ENCODE measurements around the gene CREG1. TPM values are rescaled to one million over a fixed set of nuclear protein-coding genes. Genes with fewer than 3 reads are reported as not detected.
"Not testable (repeated sequence)": the region's sequence is repeated elsewhere in the genome, so short reads cannot be mapped to it uniquely, and the experiment has no call there.

Gene CREG1
- polyA plus RNA-seq, 4 donors: 27.3 to 218 (median 59.3) TPM

GRCh38 chr1:167555971-167556714 lies 2.6 kb upstream of the CREG1 start:
- Histone ChIP-seq H3K27me3 (ENCODE audit: control insufficient read depth in 3 of 3, insufficient read depth in 3 of 3, low read length in 3 of 3) (no peaks in the 10 kb centered on the region), H3K27ac (ENCODE audit: low read depth in 1 of 3, low read length in 2 of 3) (peak overlapping the region in 1 of 3 donors; percentile 67), H3K36me3 (ENCODE audit: control insufficient read depth in 3 of 3, insufficient read depth in 2 of 3, low read depth in 1 of 3, low read length in 3 of 3) (no peaks in the 10 kb centered on the region), H3K4me3 (ENCODE audit: low read depth in 1 of 3, low read length in 3 of 3) (no peak overlapping the region), H3K4me1 (ENCODE audit: control insufficient read depth in 3 of 3, insufficient read depth in 2 of 3, low read depth in 1 of 3, low read length in 2 of 3) (peaks cover 3 to 20% (median 4%) of the 10 kb centered on the region in 3 donors), H3K9me3 (ENCODE audit: control insufficient read depth in 2 of 2, insufficient read depth in 1 of 2, low read depth in 1 of 2, low read length in 1 of 2) (no peaks in the 10 kb centered on the region)
- 4 to 13% (median 4%) methylated on average over 5 of the region's 5 CpGs for whole genome bisulfite sequencing, 3 donors
- no peak for FAIRE-seq
- DNase-seq: peak; percentile 79 to 87

DNA sequence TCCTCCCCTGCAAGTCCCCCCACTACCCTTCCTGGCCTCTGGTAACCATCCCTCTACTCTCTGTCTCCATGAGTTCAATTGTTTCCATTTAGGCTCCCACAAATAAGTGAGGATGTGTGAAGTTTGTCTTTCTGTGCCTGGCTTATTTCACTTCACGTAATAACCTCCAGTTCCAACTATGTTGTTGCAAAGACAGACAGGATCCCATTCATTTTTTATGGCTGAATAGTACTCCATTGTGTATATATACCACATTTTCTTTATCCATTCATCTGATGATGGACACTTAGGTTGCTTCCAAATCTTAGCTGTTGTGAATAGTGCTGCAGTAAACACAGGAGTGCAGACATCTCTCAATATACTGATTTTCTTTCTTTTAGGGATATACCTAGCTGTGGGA lies 1.5 kb upstream of the CREG1 start:
- not testable (repeated sequence) for FAIRE-seq; H3K27ac ChIP-seq (ENCODE audit: low read depth in 1 of 3, low read length in 2 of 3); H3K4me3 ChIP-seq (ENCODE audit: low read depth in 1 of 3, low read length in 3 of 3); H3K36me3 ChIP-seq (ENCODE audit: control insufficient read depth in 3 of 3, insufficient read depth in 2 of 3, low read depth in 1 of 3, low read length in 3 of 3); DNase-seq; H3K9me3 ChIP-seq (ENCODE audit: control insufficient read depth in 2 of 2, insufficient read depth in 1 of 2, low read depth in 1 of 2, low read length in 1 of 2); H3K27me3 ChIP-seq (ENCODE audit: control insufficient read depth in 3 of 3, insufficient read depth in 3 of 3, low read length in 3 of 3)
- H3K4me1 ChIP-seq (ENCODE audit: control insufficient read depth in 3 of 3, insufficient read depth in 2 of 3, low read depth in 1 of 3, low read length in 2 of 3): peaks cover 3 to 20% (median 4%) of the 10 kb centered on the region in 3 donors
- WGBS, 3 donors: 93 to 97% (median 95%) methylated on average over 1 of the region's 1 CpG

DNA sequence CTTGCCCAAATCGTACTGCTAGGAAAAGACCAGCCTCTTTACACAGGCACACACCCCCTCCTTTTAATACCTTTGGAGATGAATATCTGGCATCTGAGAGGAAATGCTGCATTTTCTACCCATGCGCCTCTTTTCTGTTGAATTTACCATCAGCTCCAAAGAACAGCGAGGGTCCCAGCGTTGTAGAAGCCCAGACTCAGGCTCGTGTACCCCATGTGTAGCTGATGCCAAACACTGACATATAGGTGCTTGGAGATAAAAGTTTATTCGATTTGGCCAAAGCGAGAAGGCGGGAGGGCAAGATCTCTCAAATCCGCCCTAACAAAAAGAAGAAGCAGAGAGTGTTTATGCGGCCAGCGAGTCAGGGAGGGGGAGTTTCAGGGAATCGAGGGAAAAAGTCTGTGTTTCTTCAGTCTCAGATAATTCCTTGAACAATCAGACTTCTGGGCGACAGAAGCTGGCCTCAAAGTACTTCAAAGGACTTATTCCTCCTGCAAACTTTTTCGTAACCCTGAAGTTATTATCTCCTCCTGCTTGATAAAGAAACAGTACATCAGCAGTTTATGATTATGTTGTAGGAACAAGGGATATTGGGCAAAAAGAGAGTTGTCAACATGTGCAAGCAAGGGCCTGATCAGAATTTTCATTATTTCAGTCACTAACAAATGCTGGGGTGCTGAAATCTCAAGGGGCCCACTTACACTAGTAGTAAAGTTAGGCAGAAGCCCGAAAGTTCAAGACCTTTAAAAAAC lies 642 bp upstream of the CREG1 start:
- peaks cover 3 to 20% (median 4%) of the 10 kb centered on the region in 3 donors for H3K4me1 ChIP-seq (ENCODE audit: control insufficient read depth in 3 of 3, insufficient read depth in 2 of 3, low read depth in 1 of 3, low read length in 2 of 3)
- H3K4me3 ChIP-seq (ENCODE audit: low read depth in 1 of 3, low read length in 3 of 3): peak overlapping the region; percentile 60 to 77 (median 72)
- no peaks in the 10 kb centered on the region for H3K36me3 ChIP-seq (ENCODE audit: control insufficient read depth in 3 of 3, insufficient read depth in 2 of 3, low read depth in 1 of 3, low read length in 3 of 3)
- H3K27ac ChIP-seq (ENCODE audit: low read depth in 1 of 3, low read length in 2 of 3): peak overlapping the region in 2 of 3 donors; percentile 66 to 68
- no peaks in the 10 kb centered on the region for H3K9me3 ChIP-seq (ENCODE audit: control insufficient read depth in 2 of 2, insufficient read depth in 1 of 2, low read depth in 1 of 2, low read length in 1 of 2)
- no peak for DNase-seq
- 10 to 15% (median 12%) methylated on average over 15 of the region's 15 CpGs for WGBS, 3 donors
- H3K27me3 ChIP-seq (ENCODE audit: control insufficient read depth in 3 of 3, insufficient read depth in 3 of 3, low read length in 3 of 3): no peaks in the 10 kb centered on the region
- no peak for FAIRE-seq

DNA sequence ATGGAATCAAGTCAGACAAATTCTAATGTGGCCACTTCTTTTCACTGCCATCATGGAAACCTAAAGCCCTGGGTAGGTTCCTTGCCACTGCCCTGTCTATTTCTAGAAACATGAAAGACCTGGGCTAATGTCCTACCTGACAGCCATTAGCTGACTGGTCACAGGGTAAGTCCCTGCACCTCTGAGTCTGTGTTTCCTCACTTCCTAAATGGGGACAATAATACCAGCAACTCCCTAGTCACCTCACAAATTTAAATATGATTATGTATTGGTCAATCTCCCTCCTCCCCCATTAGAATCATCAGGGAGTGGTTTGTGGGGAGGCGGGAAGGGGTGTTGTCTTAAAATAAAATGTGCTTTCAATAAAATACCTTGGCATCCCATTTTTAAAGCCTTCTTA lies 2.2 kb downstream of the CREG1 start:
- peaks cover 3 to 20% (median 4%) of the 10 kb centered on the region in 3 donors for H3K4me1 ChIP-seq (ENCODE audit: control insufficient read depth in 3 of 3, insufficient read depth in 2 of 3, low read depth in 1 of 3, low read length in 2 of 3)
- H3K27me3 ChIP-seq (ENCODE audit: control insufficient read depth in 3 of 3, insufficient read depth in 3 of 3, low read length in 3 of 3): no peaks in the 10 kb centered on the region
- H3K9me3 ChIP-seq (ENCODE audit: control insufficient read depth in 2 of 2, insufficient read depth in 1 of 2, low read depth in 1 of 2, low read length in 1 of 2): no peaks in the 10 kb centered on the region
- 88 to 100% (median 96%) methylated on average over 1 of the region's 1 CpG for WGBS, 3 donors
- DNase-seq (no peak), FAIRE-seq (no peak)
- H3K36me3 ChIP-seq (ENCODE audit: control insufficient read depth in 3 of 3, insufficient read depth in 2 of 3, low read depth in 1 of 3, low read length in 3 of 3): peaks cover 0 to 2% (median 0%) of the 10 kb centered on the region in 3 donors
- H3K4me3 ChIP-seq (ENCODE audit: low read depth in 1 of 3, low read length in 3 of 3): no peak overlapping the region
- no peak overlapping the region for H3K27ac ChIP-seq (ENCODE audit: low read depth in 1 of 3, low read length in 2 of 3)

DNA sequence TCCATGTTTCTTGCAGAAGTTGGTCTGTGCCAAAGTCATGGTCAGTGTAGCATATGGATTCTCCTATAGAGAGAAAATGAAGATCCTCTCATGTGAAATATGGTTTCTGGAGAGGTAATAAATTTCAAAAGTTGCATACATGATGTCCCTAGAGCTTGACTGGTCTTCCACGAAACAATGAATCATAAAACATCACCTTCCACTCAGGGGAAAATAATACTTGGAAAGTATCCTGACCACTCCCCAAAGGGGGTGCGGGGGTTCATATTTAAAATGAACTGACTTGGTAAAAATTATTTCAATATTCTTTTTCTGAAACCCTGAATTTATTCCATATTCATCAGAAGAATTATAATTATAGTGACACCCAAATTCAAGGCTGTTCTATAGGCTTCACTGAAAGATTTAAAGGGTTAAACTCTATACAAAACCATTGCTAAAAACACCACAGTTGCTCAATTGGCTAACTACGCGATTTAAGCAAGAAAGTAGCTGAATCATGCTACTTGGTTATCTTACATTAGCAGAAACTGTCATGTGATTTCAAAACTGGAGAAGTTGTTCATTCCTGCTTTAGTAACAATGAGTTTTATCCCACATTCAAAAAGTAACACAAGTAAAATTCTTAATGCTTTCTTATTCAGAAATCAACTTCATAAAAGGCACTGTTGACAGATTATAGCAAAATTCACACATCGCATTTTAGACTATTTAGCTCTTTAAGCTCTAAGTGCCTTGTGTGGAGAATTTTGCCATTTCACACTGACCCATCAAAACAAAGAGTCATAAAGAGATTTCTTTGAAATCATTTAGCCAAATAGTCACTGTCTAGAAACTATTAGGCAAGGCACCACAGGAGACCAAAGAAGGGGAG lies 5.3 kb downstream of the CREG1 start:
- H3K36me3 ChIP-seq (ENCODE audit: control insufficient read depth in 3 of 3, insufficient read depth in 2 of 3, low read depth in 1 of 3, low read length in 3 of 3): peaks cover 0 to 20% (median 2%) of the 10 kb centered on the region in 3 donors
- no peaks in the 10 kb centered on the region for H3K27me3 ChIP-seq (ENCODE audit: control insufficient read depth in 3 of 3, insufficient read depth in 3 of 3, low read length in 3 of 3)
- H3K4me1 ChIP-seq (ENCODE audit: control insufficient read depth in 3 of 3, insufficient read depth in 2 of 3, low read depth in 1 of 3, low read length in 2 of 3): peaks cover 3 to 11% (median 4%) of the 10 kb centered on the region in 3 donors
- DNase-seq: no peak
- no peaks in the 10 kb centered on the region for H3K9me3 ChIP-seq (ENCODE audit: control insufficient read depth in 2 of 2, insufficient read depth in 1 of 2, low read depth in 1 of 2, low read length in 1 of 2)
- WGBS, 3 donors: 72 to 86% (median 80%) methylated on average over 5 of the region's 5 CpGs
- no peak overlapping the region for H3K4me3 ChIP-seq (ENCODE audit: low read depth in 1 of 3, low read length in 3 of 3)
- peak overlapping the region in 2 of 3 donors; percentile 2 to 68 for H3K27ac ChIP-seq (ENCODE audit: low read depth in 1 of 3, low read length in 2 of 3)
- FAIRE-seq: no peak

GRCh38 chr1:167546935-167547334 lies 6.6 kb downstream of the CREG1 start:
- WGBS, 3 donors: 57 to 85% (median 73%) methylated on average over 1 of the region's 1 CpG
- no peaks in the 10 kb centered on the region for H3K9me3 ChIP-seq (ENCODE audit: control insufficient read depth in 2 of 2, insufficient read depth in 1 of 2, low read depth in 1 of 2, low read length in 1 of 2)
- H3K4me3 ChIP-seq (ENCODE audit: low read depth in 1 of 3, low read length in 3 of 3): no peak overlapping the region
- peaks cover 0 to 27% (median 2%) of the 10 kb centered on the region in 3 donors for H3K36me3 ChIP-seq (ENCODE audit: control insufficient read depth in 3 of 3, insufficient read depth in 2 of 3, low read depth in 1 of 3, low read length in 3 of 3)
- no peaks in the 10 kb centered on the region for H3K27me3 ChIP-seq (ENCODE audit: control insufficient read depth in 3 of 3, insufficient read depth in 3 of 3, low read length in 3 of 3)
- no peak for DNase-seq
- FAIRE-seq: no peak
- no peak overlapping the region for H3K27ac ChIP-seq (ENCODE audit: low read depth in 1 of 3, low read length in 2 of 3)
- peaks cover 0 to 7% (median 5%) of the 10 kb centered on the region in 3 donors for H3K4me1 ChIP-seq (ENCODE audit: control insufficient read depth in 3 of 3, insufficient read depth in 2 of 3, low read depth in 1 of 3, low read length in 2 of 3)

- Histone ChIP-seq H3K27ac (ENCODE audit: low read depth in 1 of 3, low read length in 2 of 3) (no peak overlapping the region), H3K36me3 (ENCODE audit: control insufficient read depth in 3 of 3, insufficient read depth in 2 of 3, low read depth in 1 of 3, low read length in 3 of 3) (peaks cover 0 to 29% (median 2%) of the 10 kb centered on the region in 3 donors), H3K4me1 (ENCODE audit: control insufficient read depth in 3 of 3, insufficient read depth in 2 of 3, low read depth in 1 of 3, low read length in 2 of 3) (peaks cover 0 to 5% (median 4%) of the 10 kb centered on the region in 3 donors), H3K27me3 (ENCODE audit: control insufficient read depth in 3 of 3, insufficient read depth in 3 of 3, low read length in 3 of 3) (no peaks in the 10 kb centered on the region), H3K4me3 (ENCODE audit: low read depth in 1 of 3, low read length in 3 of 3) (no peak overlapping the region), H3K9me3 (ENCODE audit: control insufficient read depth in 2 of 2, insufficient read depth in 1 of 2, low read depth in 1 of 2, low read length in 1 of 2) (no peaks in the 10 kb centered on the region)
- FAIRE-seq (no peak), DNase-seq (no peak)
- WGBS, 3 donors: 69 to 90% (median 73%) methylated on average over 4 of the region's 4 CpGs
Measured at GRCh38 chr1:167545349-167545748, 8.2 kb downstream of the CREG1 start.
